Activated T-cell treated with anti-CD3 and anti-CD28 coated beads, Interleukin-2, amount 50 U/mL, for 4 hours (primary cell): ENCODE measurements around the gene CA11. TPM values are rescaled to one million over a fixed set of nuclear protein-coding genes. Genes with fewer than 3 reads are reported as not detected.

Experiments
- ATAC-seq, 2 donors: fragments of 200-7000 bp; cut with Tn5 transposase; one replicate each; pipeline ENCODE4 v1.10.0; 2021
- DNase-seq: peaks from one replicate; pipeline ENCODE4 v3.0.0-alpha.2; 2020
- H3K27me3 Mint-ChIP-seq: one replicate; pipeline ENCODE4 v1.8.0; 2021; ENCODE audit warnings: low read depth, mixed read lengths
- H3K36me3 Mint-ChIP-seq: one replicate; pipeline ENCODE4 v1.8.0; 2022; ENCODE audit warnings: mixed read lengths; ENCODE audit not compliant: insufficient read depth
- H3K4me1 Mint-ChIP-seq: one replicate; pipeline ENCODE4 v1.8.0; 2021; ENCODE audit warnings: low read depth, mixed read lengths
- H3K4me3 Mint-ChIP-seq: one replicate; pipeline ENCODE4 v1.8.0; 2021; ENCODE audit warnings: mild to moderate bottlenecking, moderate library complexity, mixed read lengths
- H3K9me3 Mint-ChIP-seq: one replicate; pipeline ENCODE4 v1.8.0; 2021; ENCODE audit warnings: mixed read lengths
- total RNA-seq, 3 donors: library from RNA; stranded (reverse); gene quantifications; one replicate each; pipeline ENCODE4 v1.2.1, GENCODE V29; 2021

Gene CA11
- total RNA-seq, 3 donors from 2014 or later: 8.8 to 11.6 (median 9.1) TPM

GRCh38 chr19:48624067-48624594 lies 21.9 kb downstream of the CA11 start:
- H3K9me3 Mint-ChIP-seq: no peaks in the 10 kb centered on the region
- peak overlapping the region; percentile 81 for H3K4me3 Mint-ChIP-seq
- no peaks in the 10 kb centered on the region for H3K27me3 Mint-ChIP-seq
- peaks cover 10% of the 10 kb centered on the region for H3K36me3 Mint-ChIP-seq
- ATAC-seq (peak; percentile 81 to 82), DNase-seq (peak; percentile 95)
- H3K4me1 Mint-ChIP-seq: peaks cover 39% of the 10 kb centered on the region

GRCh38 chr19:48623556-48624066 lies 22.4 kb downstream of the CA11 start:
- H3K4me3 Mint-ChIP-seq: peak overlapping the region; percentile 81
- ATAC-seq (no peak), DNase-seq (no peak)
- H3K9me3 Mint-ChIP-seq: no peaks in the 10 kb centered on the region
- no peaks in the 10 kb centered on the region for H3K27me3 Mint-ChIP-seq
- H3K36me3 Mint-ChIP-seq: peaks cover 12% of the 10 kb centered on the region
- H3K4me1 Mint-ChIP-seq: peaks cover 38% of the 10 kb centered on the region

GRCh38 chr19:48619692-48620585 lies 26.0 kb downstream of the CA11 start:
- Mint-ChIP-seq H3K4me3 (peak overlapping the region; percentile 97), H3K4me1 (peaks cover 43% of the 10 kb centered on the region), H3K36me3 (peaks cover 43% of the 10 kb centered on the region), H3K9me3 (no peaks in the 10 kb centered on the region), H3K27me3 (no peaks in the 10 kb centered on the region)
- no peak for ATAC-seq
- no peak for DNase-seq

- H3K4me3 Mint-ChIP-seq: peak within 1 kb of the TSS; percentile 97
Observed at GRCh38 chr19:48618916-48619691, 26.9 kb downstream of the CA11 start, which contains the start of the genes RPL18 and SPHK2. TSS of gene RPL18 (minus strand) at chr19:48619178. CDS start at chr19:48619143, 35 bp downstream. TSS of gene SPHK2 (plus strand) at chr19:48619506. CDS start at chr19:48620515, 1,009 bp downstream.

GRCh38 chr19:48618278-48618915 lies 27.6 kb downstream of the CA11 start:
- DNase-seq: no peak
- ATAC-seq: no peak
- Mint-ChIP-seq H3K36me3 (peaks cover 49% of the 10 kb centered on the region), H3K4me3 (peak overlapping the region; percentile 97), H3K9me3 (no peaks in the 10 kb centered on the region), H3K27me3 (no peaks in the 10 kb centered on the region), H3K4me1 (peaks cover 32% of the 10 kb centered on the region)

More at GRCh38 chr19:48618916-48619691, 26.9 kb downstream of the CA11 start, which contains the start of the genes RPL18 and SPHK2:
- ATAC-seq (peak; percentile 78 to 82), DNase-seq (peak; percentile 95)
- H3K36me3 Mint-ChIP-seq: peaks cover 46% of the 10 kb centered on the region
- peaks cover 38% of the 10 kb centered on the region for H3K4me1 Mint-ChIP-seq
- no peaks in the 10 kb centered on the region for H3K27me3 Mint-ChIP-seq
- no peaks in the 10 kb centered on the region for H3K9me3 Mint-ChIP-seq

GRCh38 chr19:48617146-48617937 lies 28.6 kb downstream of the CA11 start:
- H3K4me1 Mint-ChIP-seq: peaks cover 28% of the 10 kb centered on the region
- H3K4me3 Mint-ChIP-seq: peak overlapping the region; percentile 97
- DNase-seq (no peak), ATAC-seq (no peak)
- no peaks in the 10 kb centered on the region for H3K9me3 Mint-ChIP-seq
- H3K36me3 Mint-ChIP-seq: peaks cover 49% of the 10 kb centered on the region
- H3K27me3 Mint-ChIP-seq: no peaks in the 10 kb centered on the region

GRCh38 chr19:48616491-48617056 lies 29.4 kb downstream of the CA11 start:
- Mint-ChIP-seq H3K36me3 (peaks cover 48% of the 10 kb centered on the region), H3K27me3 (no peaks in the 10 kb centered on the region), H3K4me1 (peaks cover 26% of the 10 kb centered on the region), H3K9me3 (no peaks in the 10 kb centered on the region), H3K4me3 (peak overlapping the region; percentile 97)
- no peak for ATAC-seq
- no peak for DNase-seq

- Mint-ChIP-seq H3K27me3 (no peaks in the 10 kb centered on the region), H3K4me3 (peak overlapping the region; percentile 97), H3K9me3 (no peaks in the 10 kb centered on the region), H3K36me3 (peaks cover 46% of the 10 kb centered on the region), H3K4me1 (peaks cover 24% of the 10 kb centered on the region)
- DNase-seq (no peak), ATAC-seq (no peak)
Observed at GRCh38 chr19:48616041-48616436, 29.9 kb downstream of the CA11 start.

GRCh38 chr19:48615231-48616040 lies 30.6 kb downstream of the CA11 start:
- Mint-ChIP-seq H3K4me3 (peak overlapping the region; percentile 97), H3K27me3 (no peaks in the 10 kb centered on the region), H3K9me3 (no peaks in the 10 kb centered on the region), H3K36me3 (peaks cover 46% of the 10 kb centered on the region), H3K4me1 (peaks cover 24% of the 10 kb centered on the region)
- ATAC-seq: no peak
- DNase-seq: no peak

- DNase-seq: no peak
- H3K27me3 Mint-ChIP-seq: no peaks in the 10 kb centered on the region
- no peak for ATAC-seq
- peaks cover 17% of the 10 kb centered on the region for H3K4me1 Mint-ChIP-seq
- peak within 1 kb of the TSS; percentile 97 for H3K4me3 Mint-ChIP-seq
- no peaks in the 10 kb centered on the region for H3K9me3 Mint-ChIP-seq
- H3K36me3 Mint-ChIP-seq: peaks cover 44% of the 10 kb centered on the region
Observed at GRCh38 chr19:48614436-48615230, 31.4 kb downstream of the CA11 start, which contains the start of gene FAM83E. TSS of gene FAM83E (minus strand) at chr19:48615076. CDS start at chr19:48613372, 1,704 bp downstream.

GRCh38 chr19:48613852-48614435 lies 32.0 kb downstream of the CA11 start:
- H3K36me3 Mint-ChIP-seq: peaks cover 42% of the 10 kb centered on the region
- no peaks in the 10 kb centered on the region for H3K27me3 Mint-ChIP-seq
- no peak for DNase-seq
- H3K9me3 Mint-ChIP-seq: no peaks in the 10 kb centered on the region
- peak; percentile 6 to 7 for ATAC-seq
- peak overlapping the region; percentile 40 for H3K4me3 Mint-ChIP-seq
- peaks cover 14% of the 10 kb centered on the region for H3K4me1 Mint-ChIP-seq
